K562 (cell line): ENCODE measurements around the gene PPAN. TPM values are rescaled to one million over a fixed set of nuclear protein-coding genes. Genes with fewer than 3 reads are reported as not detected.

ENCODE experiments used
- BCL6 ChIP-seq: fragments of 250-450 bp; sonication (Bioruptor Pico); IDR thresholded peaks from 2 replicates; pipeline ENCODE4 v1.4.0; 2020
- E2F1 ChIP-seq: sonication (generic); formaldehyde crosslinking; IDR thresholded peaks from 2 replicates; pipeline ENCODE4 v1.8.1; 2023; ENCODE audit warnings: mild to moderate bottlenecking, missing genetic modification reagents, moderate library complexity
- MITF ChIP-seq: IDR thresholded peaks from 2 replicates; pipeline ENCODE4 v1.6.1; 2014; ENCODE audit warnings: antibody characterized with exemption
- POLR2AphosphoS5 ChIP-seq: IDR thresholded peaks from 2 replicates; pipeline ENCODE4 v1.6.1; 2011; ENCODE audit warnings: mild to moderate bottlenecking, low read depth, low read length, moderate library complexity; ENCODE audit not compliant: control insufficient read depth, insufficient read depth
- PPARD ChIP-seq: fragments of 250-450 bp; sonication (Bioruptor Pico); IDR thresholded peaks from 2 replicates; pipeline ENCODE4 v1.8.0; 2022; ENCODE audit warnings: inconsistent platforms, mild to moderate bottlenecking, moderate library complexity
- PRDM10 ChIP-seq: fragments of 450-650 bp; IDR thresholded peaks from 2 replicates; pipeline ENCODE4 v1.6.1; 2018; ENCODE audit not compliant: partially characterized antibody
- SMAD1 ChIP-seq: fragments of 150-350 bp; IDR thresholded peaks from 2 replicates; pipeline ENCODE4 v1.6.1; 2014; ENCODE audit warnings: low read length, low read depth; ENCODE audit not compliant: partially characterized antibody
- ZNF778 ChIP-seq: fragments of 450-650 bp; formaldehyde crosslinking; IDR thresholded peaks from 2 replicates; pipeline ENCODE4 v1.4.0; 2020; ENCODE audit warnings: mild to moderate bottlenecking, moderate library complexity
- polyA plus RNA-seq, 8 experiments: library from polyadenylated mRNA; depleted of rRNA in 4 of 8; stranded (reverse) in 5 of 8; unstranded in 3 of 8; fragments of >200 nt; fragmentation: Nextera tagmentation in 2 of 8; fragmentation: Illumina TruSeq in 1 of 8; extraction: Ambion mirVana in 2 of 8; extraction: Trizol in 1 of 8; gene quantifications; 2 replicates each; pipeline versions ENCODE4 v1.2.1 to v1.2.3, GENCODE V29; 2011 to 2014; ENCODE audit warnings: inconsistent platforms in 1 of 8, missing spikeins in 1 of 8
- total RNA-seq, 7 experiments: library from RNA; depleted of rRNA in 6 of 7; stranded (reverse); fragments of >200 nt in 6 of 7; fragmentation: Illumina TruSeq in 2 of 7; extraction: Trizol in 2 of 7; gene quantifications; 2 replicates each; pipeline versions ENCODE4 v1.2.1 to v1.2.3, GENCODE V29; 2011 to 2021; ENCODE audit warnings: low replicate concordance in 1 of 7
- TF ChIP-seq, protein P1 (sequence below), 2 experiments: fragments of 450-650 bp; formaldehyde crosslinking in 1 of 2; IDR thresholded peaks; 2 replicates each; pipeline versions ENCODE4 v1.4.0 to v1.6.1; 2014 to 2020; ENCODE audit warnings: mild to moderate bottlenecking in 2 of 2, borderline replicate concordance in 1 of 2, low read depth in 1 of 2
- TF ChIP-seq, protein P2 (sequence below): fragments of 450-650 bp; IDR thresholded peaks from one replicate; pipeline ENCODE4 v1.6.1; 2018; ENCODE audit warnings: mild to moderate bottlenecking, moderate library complexity; ENCODE audit not compliant: partially characterized antibody

PPAN gene
- total and polyA plus RNA-seq, 9 of the 15 experiments (the other 6 are each of a cell fraction or from before 2014, with no cell fraction given): 2.2 to 129 (median 59.1) TPM

DNA sequence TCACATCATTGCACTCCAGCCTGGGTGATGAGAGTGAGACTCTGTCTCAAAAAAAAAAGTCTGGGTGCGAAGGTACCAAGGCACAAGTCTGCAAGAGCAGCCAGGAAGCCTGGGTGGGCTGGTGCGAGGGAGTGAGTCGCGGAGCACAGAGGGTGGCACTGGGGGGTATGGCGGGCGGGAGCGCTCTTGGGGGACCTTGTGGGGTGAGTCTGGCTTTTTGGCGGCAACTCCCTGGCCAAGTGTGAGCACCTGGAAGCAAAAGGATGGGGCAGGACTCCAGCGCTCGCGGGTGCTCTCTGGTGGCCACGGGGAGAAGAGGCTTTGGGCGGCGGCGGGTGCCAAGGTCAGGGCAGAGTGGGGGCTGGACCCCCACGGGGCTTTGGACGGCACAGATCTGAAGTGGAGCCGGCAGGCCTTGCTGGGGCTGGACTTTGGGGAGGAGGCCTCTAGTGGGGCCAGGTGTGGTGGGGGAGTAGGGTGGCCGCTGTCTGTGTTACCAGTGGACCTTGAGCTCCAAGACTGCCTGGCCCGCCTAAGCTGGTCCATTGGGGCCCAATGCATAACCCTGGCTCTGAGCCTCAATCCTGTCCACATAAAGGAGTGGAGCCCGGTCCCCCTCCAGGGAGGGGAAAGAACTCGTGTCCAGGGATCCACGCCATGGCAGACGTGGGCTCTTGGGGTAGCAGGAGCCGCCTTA, 6.9 kb downstream of the PPAN start (continued):
- TF ChIP-seq, protein P1, sequence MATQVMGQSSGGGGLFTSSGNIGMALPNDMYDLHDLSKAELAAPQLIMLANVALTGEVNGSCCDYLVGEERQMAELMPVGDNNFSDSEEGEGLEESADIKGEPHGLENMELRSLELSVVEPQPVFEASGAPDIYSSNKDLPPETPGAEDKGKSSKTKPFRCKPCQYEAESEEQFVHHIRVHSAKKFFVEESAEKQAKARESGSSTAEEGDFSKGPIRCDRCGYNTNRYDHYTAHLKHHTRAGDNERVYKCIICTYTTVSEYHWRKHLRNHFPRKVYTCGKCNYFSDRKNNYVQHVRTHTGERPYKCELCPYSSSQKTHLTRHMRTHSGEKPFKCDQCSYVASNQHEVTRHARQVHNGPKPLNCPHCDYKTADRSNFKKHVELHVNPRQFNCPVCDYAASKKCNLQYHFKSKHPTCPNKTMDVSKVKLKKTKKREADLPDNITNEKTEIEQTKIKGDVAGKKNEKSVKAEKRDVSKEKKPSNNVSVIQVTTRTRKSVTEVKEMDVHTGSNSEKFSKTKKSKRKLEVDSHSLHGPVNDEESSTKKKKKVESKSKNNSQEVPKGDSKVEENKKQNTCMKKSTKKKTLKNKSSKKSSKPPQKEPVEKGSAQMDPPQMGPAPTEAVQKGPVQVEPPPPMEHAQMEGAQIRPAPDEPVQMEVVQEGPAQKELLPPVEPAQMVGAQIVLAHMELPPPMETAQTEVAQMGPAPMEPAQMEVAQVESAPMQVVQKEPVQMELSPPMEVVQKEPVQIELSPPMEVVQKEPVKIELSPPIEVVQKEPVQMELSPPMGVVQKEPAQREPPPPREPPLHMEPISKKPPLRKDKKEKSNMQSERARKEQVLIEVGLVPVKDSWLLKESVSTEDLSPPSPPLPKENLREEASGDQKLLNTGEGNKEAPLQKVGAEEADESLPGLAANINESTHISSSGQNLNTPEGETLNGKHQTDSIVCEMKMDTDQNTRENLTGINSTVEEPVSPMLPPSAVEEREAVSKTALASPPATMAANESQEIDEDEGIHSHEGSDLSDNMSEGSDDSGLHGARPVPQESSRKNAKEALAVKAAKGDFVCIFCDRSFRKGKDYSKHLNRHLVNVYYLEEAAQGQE (IDR thresholded peaks at IDR 0.05; ENCODE audit: borderline replicate concordance): peak; percentile 45; the same call in 1 of the 2 replicates
- TF ChIP-seq, protein P1 (CRISPR knock-in tag; IDR thresholded peaks at IDR 0.05; ENCODE audit: low read depth): peak; percentile 57
- TF ChIP-seq ZNF778: no peak
- TF ChIP-seq SMAD1: no peak
- no peak for TF ChIP-seq POLR2AphosphoS5
- TF ChIP-seq PPARD (CRISPR knock-in tag): no peak
- no peak for TF ChIP-seq MITF
- TF ChIP-seq PRDM10: no peak
- TF ChIP-seq, protein P2, sequence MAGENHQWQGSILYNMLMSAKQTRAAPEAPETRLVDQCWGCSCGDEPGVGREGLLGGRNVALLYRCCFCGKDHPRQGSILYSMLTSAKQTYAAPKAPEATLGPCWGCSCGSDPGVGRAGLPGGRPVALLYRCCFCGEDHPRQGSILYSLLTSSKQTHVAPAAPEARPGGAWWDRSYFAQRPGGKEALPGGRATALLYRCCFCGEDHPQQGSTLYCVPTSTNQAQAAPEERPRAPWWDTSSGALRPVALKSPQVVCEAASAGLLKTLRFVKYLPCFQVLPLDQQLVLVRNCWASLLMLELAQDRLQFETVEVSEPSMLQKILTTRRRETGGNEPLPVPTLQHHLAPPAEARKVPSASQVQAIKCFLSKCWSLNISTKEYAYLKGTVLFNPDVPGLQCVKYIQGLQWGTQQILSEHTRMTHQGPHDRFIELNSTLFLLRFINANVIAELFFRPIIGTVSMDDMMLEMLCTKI: no peak
- no peak for TF ChIP-seq BCL6 (CRISPR knock-in tag)
- TF ChIP-seq E2F1: no peak
